ENCODE measurements around the gene GALC.

GALC gene

GRCh38 chr14:87916886-87917275 lies 76.1 kb downstream of the GALC start:
- TF ChIP-seq CTCF (IDR thresholded peaks at IDR 0.05; ENCODE audit: low read depth, low read length, missing control alignments) = no peak
- no peak overlapping the region for H3K4me3 ChIP-seq (replicated peaks; ENCODE audit: low read depth, low read length)
- no peak for DNase-seq (ENCODE audit: extremely low read depth, low read depth)

DNA sequence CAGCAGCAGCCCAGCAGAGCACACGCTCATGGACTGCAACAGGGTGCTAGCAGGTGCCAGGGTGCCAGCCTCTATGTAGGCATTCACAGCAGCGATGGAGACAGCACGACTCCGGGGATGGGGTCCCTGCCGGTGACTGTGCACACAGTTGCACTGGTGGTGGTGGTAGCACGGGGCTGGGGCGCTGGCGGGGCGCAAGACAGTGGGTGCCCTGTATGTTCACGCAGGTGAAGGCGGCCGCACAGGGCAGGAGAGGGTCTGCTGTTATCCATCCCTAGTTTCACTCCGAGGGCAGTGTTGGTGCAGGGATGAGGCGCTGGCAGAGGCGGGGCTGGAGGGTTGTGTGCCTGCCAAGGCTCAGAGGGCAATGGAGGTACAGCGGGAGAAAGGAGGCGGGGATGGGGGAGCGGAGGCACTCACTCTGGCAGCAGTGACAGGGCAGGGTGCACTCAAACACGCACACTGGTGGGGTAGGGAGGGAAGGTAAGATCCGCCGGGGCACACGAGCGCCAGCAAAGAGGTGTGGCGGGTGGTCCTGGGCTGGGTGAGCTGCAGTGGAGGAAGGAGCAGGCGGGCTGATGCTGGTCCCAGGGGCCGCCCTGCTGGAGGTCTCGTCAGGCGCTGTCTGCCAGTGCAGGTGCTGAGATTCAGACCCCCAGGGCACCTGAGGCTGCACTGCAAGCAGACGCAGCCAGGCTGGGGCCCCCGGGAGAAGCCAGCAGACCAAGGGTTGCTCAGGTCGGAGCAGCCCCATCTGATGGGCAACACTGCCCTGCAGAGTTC lies 76.7 kb downstream of the GALC start:
- H3K4me3 ChIP-seq (replicated peaks; ENCODE audit: low read depth, low read length) = no peak overlapping the region
- no peak for DNase-seq (ENCODE audit: extremely low read depth, low read depth)
- no peak for TF ChIP-seq CTCF (IDR thresholded peaks at IDR 0.05; ENCODE audit: low read depth, low read length, missing control alignments)

GRCh38 chr14:87908550-87908949 lies 84.4 kb downstream of the GALC start:
- H3K4me3 ChIP-seq (replicated peaks; ENCODE audit: low read depth, low read length) = no peak overlapping the region
- no peak for TF ChIP-seq CTCF (IDR thresholded peaks at IDR 0.05; ENCODE audit: low read depth, low read length, missing control alignments)
- DNase-seq (ENCODE audit: extremely low read depth, low read depth) = no peak

- TF ChIP-seq CTCF (IDR thresholded peaks at IDR 0.05; ENCODE audit: low read depth, low read length, missing control alignments) = no peak
- DNase-seq (ENCODE audit: extremely low read depth, low read depth) = no peak
These were observed 91.3 kb downstream of the GALC start for GRCh38 chr14:87901652-87902051.

DNA sequence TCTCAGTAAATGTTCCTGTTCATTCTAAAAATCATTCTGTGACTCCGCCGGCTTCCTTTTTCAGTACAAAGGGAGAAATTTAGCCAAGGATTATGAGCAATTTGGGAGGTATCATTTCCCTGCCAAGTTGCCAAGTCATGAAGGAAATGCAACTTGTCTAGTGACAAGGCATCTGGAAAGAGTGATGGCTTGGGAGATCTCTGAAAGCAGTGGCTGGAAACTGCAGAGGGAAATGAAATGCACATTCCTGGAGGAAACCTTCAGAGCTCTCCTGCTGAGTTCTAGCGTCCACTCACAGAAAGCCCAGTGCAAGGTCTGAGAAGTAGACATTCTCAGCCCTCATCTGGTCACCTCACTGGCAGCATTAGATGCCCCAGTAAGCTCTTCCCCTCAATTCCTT lies 91.7 kb downstream of the GALC start:
- DNase-seq (ENCODE audit: extremely low read depth, low read depth) = no peak

More at GRCh38 chr14:87901652-87902051, 91.3 kb downstream of the GALC start:
- H3K4me3 ChIP-seq (replicated peaks; ENCODE audit: low read depth, low read length) = no peak overlapping the region

DNA sequence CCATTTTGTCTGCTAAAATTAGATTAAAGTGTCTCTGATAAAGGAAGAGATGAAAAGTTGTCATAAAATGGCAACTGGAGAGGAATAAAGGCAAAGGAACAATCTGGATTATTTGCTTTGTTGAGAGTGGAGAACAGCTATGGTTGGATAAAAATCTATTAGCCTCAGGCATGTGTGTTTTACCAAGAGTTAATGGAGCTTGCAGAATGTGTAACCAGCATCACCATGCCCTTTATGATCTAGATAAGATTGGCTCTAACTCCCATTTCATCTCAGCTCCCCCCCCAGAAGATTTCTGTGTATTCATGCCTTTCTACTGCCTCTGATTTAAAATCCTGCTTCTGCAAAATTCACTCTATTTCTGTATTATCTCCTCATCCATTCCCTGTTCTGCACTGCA lies 93.8 kb downstream of the GALC start:
- DNase-seq (ENCODE audit: extremely low read depth, low read depth) = no peak
- no peak overlapping the region for H3K4me3 ChIP-seq (replicated peaks; ENCODE audit: low read depth, low read length)
- TF ChIP-seq CTCF (IDR thresholded peaks at IDR 0.05; ENCODE audit: low read depth, low read length, missing control alignments) = no peak

More for the DNA sequence above, 91.7 kb downstream of the GALC start:
- TF ChIP-seq CTCF (IDR thresholded peaks at IDR 0.05; ENCODE audit: low read depth, low read length, missing control alignments) = no peak
- no peak overlapping the region for H3K4me3 ChIP-seq (replicated peaks; ENCODE audit: low read depth, low read length)

DNA sequence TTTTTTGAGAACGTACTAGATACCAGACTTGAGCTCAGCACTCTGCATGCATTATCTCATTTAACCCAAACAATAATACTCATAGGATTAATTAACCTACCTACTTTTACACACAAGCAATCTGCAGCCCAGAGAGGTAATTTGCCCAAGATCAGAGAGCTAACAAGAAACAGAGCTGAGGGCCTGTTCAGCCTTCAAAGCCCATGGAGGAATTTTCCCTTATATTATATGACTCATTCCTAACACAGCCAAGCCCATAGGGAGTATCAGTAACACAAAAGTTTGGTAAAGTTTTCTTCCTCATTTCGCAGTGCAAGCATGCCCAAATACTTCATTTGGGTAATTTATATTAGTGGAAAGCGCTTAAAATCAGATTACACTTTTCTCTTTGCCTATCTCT lies 94.7 kb downstream of the GALC start:
- no peak overlapping the region for H3K4me3 ChIP-seq (replicated peaks; ENCODE audit: low read depth, low read length)
- DNase-seq (ENCODE audit: extremely low read depth, low read depth) = no peak
- TF ChIP-seq CTCF (IDR thresholded peaks at IDR 0.05; ENCODE audit: low read depth, low read length, missing control alignments) = no peak

Data from HFF-Myc (cell line).